Measurements from ENCODE around the gene MTMR2.
"Not testable (repeated sequence)": the region's sequence is repeated elsewhere in the genome, so short reads cannot be mapped to it uniquely, and the experiment has no call there.

Gene MTMR2

DNA sequence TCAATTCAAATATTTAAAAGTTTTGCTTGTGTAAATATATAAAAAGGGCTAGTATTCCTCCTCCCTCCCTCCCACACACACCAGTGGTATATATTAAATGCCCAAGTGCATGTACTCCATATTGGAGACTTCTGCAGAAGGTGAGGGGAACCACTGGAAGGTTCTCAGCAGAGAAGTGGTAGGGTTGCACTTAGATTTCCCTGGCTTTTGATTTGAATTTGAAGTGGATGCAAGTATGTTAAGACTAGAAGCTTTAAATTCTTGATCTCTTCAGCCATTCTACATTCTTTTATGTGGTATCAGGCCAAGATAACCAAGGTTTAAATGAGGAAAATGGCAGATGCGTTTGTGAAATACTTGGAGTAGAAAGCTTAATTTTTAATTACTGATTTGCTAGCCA lies 90.5 kb downstream of the MTMR2 start:
- Histone ChIP-seq H3K9ac (ENCODE audit: low read depth in 1 of 2, low read length in 2 of 2) (no peak overlapping the region), H3K9me3 (ENCODE audit: control insufficient read depth in 2 of 2, low read length in 2 of 2) (no peaks in the 10 kb centered on the region), H3K4me1 (ENCODE audit: control insufficient read depth in 2 of 2, insufficient read depth in 2 of 2, low read length in 2 of 2) (no peaks in the 10 kb centered on the region), H3K27me3 (ENCODE audit: control insufficient read depth in 2 of 2, insufficient read depth in 2 of 2, low read length in 2 of 2) (no peaks in the 10 kb centered on the region), H3K27ac (ENCODE audit: low read depth in 2 of 2, low read length in 2 of 2) (no peak overlapping the region), H3K4me3 (ENCODE audit: low read length in 2 of 2) (no peak overlapping the region), H3K36me3 (ENCODE audit: control insufficient read depth in 2 of 2, insufficient read depth in 2 of 2, low read length in 2 of 2) (peaks cover 18 to 44% of the 10 kb centered on the region in 2 donors)

DNA sequence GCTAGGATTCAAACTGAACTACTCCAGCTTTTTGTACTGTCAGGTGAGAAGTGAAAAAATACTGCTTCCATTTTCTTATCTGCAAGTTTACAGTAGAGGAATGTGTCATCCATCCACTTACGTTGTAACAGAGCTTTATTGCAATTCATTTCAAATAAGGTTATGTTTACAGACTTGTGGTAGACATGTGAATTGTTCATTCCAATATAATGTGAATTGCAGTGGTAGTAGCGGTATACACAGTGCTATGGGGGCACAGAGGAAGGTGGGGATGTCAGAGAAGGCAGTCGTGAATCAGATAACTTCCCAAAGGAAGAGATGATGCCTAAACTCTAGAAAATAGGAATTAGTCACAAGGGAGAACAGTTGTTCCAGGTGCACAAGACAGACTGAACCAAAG lies 91.1 kb downstream of the MTMR2 start:
- Histone ChIP-seq H3K36me3 (ENCODE audit: control insufficient read depth in 2 of 2, insufficient read depth in 2 of 2, low read length in 2 of 2) (peaks cover 18 to 44% of the 10 kb centered on the region in 2 donors), H3K4me3 (ENCODE audit: low read length in 2 of 2) (no peak overlapping the region), H3K9ac (ENCODE audit: low read depth in 1 of 2, low read length in 2 of 2) (no peak overlapping the region), H3K4me1 (ENCODE audit: control insufficient read depth in 2 of 2, insufficient read depth in 2 of 2, low read length in 2 of 2) (no peaks in the 10 kb centered on the region), H3K27me3 (ENCODE audit: control insufficient read depth in 2 of 2, insufficient read depth in 2 of 2, low read length in 2 of 2) (no peaks in the 10 kb centered on the region), H3K27ac (ENCODE audit: low read depth in 2 of 2, low read length in 2 of 2) (no peak overlapping the region), H3K9me3 (ENCODE audit: control insufficient read depth in 2 of 2, low read length in 2 of 2) (no peaks in the 10 kb centered on the region)

- Histone ChIP-seq H3K4me1 (ENCODE audit: control insufficient read depth in 2 of 2, insufficient read depth in 2 of 2, low read length in 2 of 2) (no peaks in the 10 kb centered on the region), H3K27me3 (ENCODE audit: control insufficient read depth in 2 of 2, insufficient read depth in 2 of 2, low read length in 2 of 2) (no peaks in the 10 kb centered on the region), H3K4me3 (ENCODE audit: low read length in 2 of 2) (no peak overlapping the region), H3K9ac (ENCODE audit: low read depth in 1 of 2, low read length in 2 of 2) (no peak overlapping the region), H3K27ac (ENCODE audit: low read depth in 2 of 2, low read length in 2 of 2) (no peak overlapping the region), H3K36me3 (ENCODE audit: control insufficient read depth in 2 of 2, insufficient read depth in 2 of 2, low read length in 2 of 2) (peaks cover 24 to 44% of the 10 kb centered on the region in 2 donors), H3K9me3 (ENCODE audit: control insufficient read depth in 2 of 2, low read length in 2 of 2) (no peaks in the 10 kb centered on the region)
Measured at GRCh38 chr11:95831198-95831883, 92.6 kb downstream of the MTMR2 start.

- Histone ChIP-seq H3K4me1 (ENCODE audit: control insufficient read depth in 2 of 2, insufficient read depth in 2 of 2, low read length in 2 of 2) (no peaks in the 10 kb centered on the region), H3K4me3 (ENCODE audit: low read length in 2 of 2) (no peak overlapping the region), H3K36me3 (ENCODE audit: control insufficient read depth in 2 of 2, insufficient read depth in 2 of 2, low read length in 2 of 2) (peaks cover 24 to 32% of the 10 kb centered on the region in 2 donors), H3K9me3 (ENCODE audit: control insufficient read depth in 2 of 2, low read length in 2 of 2) (no peaks in the 10 kb centered on the region), H3K27me3 (ENCODE audit: control insufficient read depth in 2 of 2, insufficient read depth in 2 of 2, low read length in 2 of 2) (no peaks in the 10 kb centered on the region), H3K9ac (ENCODE audit: low read depth in 1 of 2, low read length in 2 of 2) (no peak overlapping the region), H3K27ac (ENCODE audit: low read depth in 2 of 2, low read length in 2 of 2) (no peak overlapping the region)
Measured at GRCh38 chr11:95829580-95830259, 94.2 kb downstream of the MTMR2 start.

GRCh38 chr11:95827696-95828095 lies 96.2 kb downstream of the MTMR2 start:
- H3K9me3 ChIP-seq (ENCODE audit: control insufficient read depth in 2 of 2, low read length in 2 of 2), result no peaks in the 10 kb centered on the region
- no peaks in the 10 kb centered on the region for H3K4me1 ChIP-seq (ENCODE audit: control insufficient read depth in 2 of 2, insufficient read depth in 2 of 2, low read length in 2 of 2)
- H3K4me3 ChIP-seq (ENCODE audit: low read length in 2 of 2), result no peak overlapping the region
- no peak overlapping the region for H3K27ac ChIP-seq (ENCODE audit: low read depth in 2 of 2, low read length in 2 of 2)
- peaks cover 25 to 26% of the 10 kb centered on the region in 2 donors for H3K36me3 ChIP-seq (ENCODE audit: control insufficient read depth in 2 of 2, insufficient read depth in 2 of 2, low read length in 2 of 2)
- no peaks in the 10 kb centered on the region for H3K27me3 ChIP-seq (ENCODE audit: control insufficient read depth in 2 of 2, insufficient read depth in 2 of 2, low read length in 2 of 2)
- no peak overlapping the region for H3K9ac ChIP-seq (ENCODE audit: low read depth in 1 of 2, low read length in 2 of 2)

DNA sequence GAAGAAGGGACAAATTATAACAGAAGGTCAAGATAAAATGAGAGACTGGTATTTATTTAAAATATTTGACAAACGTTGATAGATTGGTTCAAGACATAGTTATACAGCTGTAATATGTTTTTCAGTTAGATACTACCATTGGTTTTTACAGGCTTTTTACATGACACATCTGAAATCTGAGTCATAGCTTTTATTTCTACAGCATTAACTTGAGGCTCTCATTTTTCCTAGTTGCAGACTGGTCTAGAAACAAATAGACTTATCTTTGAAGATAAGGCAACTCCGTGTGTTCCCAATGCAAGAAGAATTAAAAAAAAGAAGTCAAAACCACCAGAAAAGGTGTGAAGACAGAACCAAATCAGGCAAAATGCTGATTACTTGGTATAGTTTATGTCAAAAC lies 102.3 kb downstream of the MTMR2 start:
- H3K27me3 ChIP-seq (ENCODE audit: control insufficient read depth in 2 of 2, insufficient read depth in 2 of 2, low read length in 2 of 2), result no peaks in the 10 kb centered on the region
- no peak overlapping the region for H3K27ac ChIP-seq (ENCODE audit: low read depth in 2 of 2, low read length in 2 of 2)
- no peak overlapping the region for H3K4me3 ChIP-seq (ENCODE audit: low read length in 2 of 2)
- no peak overlapping the region for H3K9ac ChIP-seq (ENCODE audit: low read depth in 1 of 2, low read length in 2 of 2)
- H3K4me1 ChIP-seq (ENCODE audit: control insufficient read depth in 2 of 2, insufficient read depth in 2 of 2, low read length in 2 of 2), result no peaks in the 10 kb centered on the region
- H3K36me3 ChIP-seq (ENCODE audit: control insufficient read depth in 2 of 2, insufficient read depth in 2 of 2, low read length in 2 of 2), result peaks cover 16 to 17% of the 10 kb centered on the region in 2 donors
- no peaks in the 10 kb centered on the region for H3K9me3 ChIP-seq (ENCODE audit: control insufficient read depth in 2 of 2, low read length in 2 of 2)

GRCh38 chr11:95816037-95816436 lies 107.9 kb downstream of the MTMR2 start:
- H3K9me3 ChIP-seq (ENCODE audit: control insufficient read depth in 2 of 2, low read length in 2 of 2), result no peaks in the 10 kb centered on the region
- no peak overlapping the region for H3K4me3 ChIP-seq (ENCODE audit: low read length in 2 of 2)
- no peak overlapping the region for H3K27ac ChIP-seq (ENCODE audit: low read depth in 2 of 2, low read length in 2 of 2)
- peaks cover 13 to 14% of the 10 kb centered on the region in 2 donors for H3K36me3 ChIP-seq (ENCODE audit: control insufficient read depth in 2 of 2, insufficient read depth in 2 of 2, low read length in 2 of 2)
- H3K4me1 ChIP-seq (ENCODE audit: control insufficient read depth in 2 of 2, insufficient read depth in 2 of 2, low read length in 2 of 2), result no peaks in the 10 kb centered on the region
- H3K27me3 ChIP-seq (ENCODE audit: control insufficient read depth in 2 of 2, insufficient read depth in 2 of 2, low read length in 2 of 2), result no peaks in the 10 kb centered on the region
- no peak overlapping the region for H3K9ac ChIP-seq (ENCODE audit: low read depth in 1 of 2, low read length in 2 of 2)

DNA sequence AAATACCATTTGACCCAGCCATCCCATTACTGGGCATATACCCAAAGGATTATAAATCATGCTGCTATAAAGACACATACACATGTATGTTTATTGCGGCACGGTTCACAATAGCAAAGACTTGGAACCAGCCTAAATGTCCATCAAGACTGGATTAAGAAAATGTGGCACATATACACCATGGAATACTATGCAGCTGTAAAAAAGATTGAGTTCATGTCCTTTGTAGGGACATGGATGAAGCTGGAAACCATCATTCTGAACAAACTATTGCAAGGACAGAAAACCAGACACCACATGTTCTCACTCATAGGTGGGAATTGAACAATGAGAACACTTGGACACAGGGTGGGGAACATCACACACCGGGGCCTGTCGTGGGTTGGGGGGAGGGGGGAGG lies 112.9 kb downstream of the MTMR2 start:
- H3K27me3 ChIP-seq (ENCODE audit: control insufficient read depth in 2 of 2, insufficient read depth in 2 of 2, low read length in 2 of 2); H3K4me3 ChIP-seq (ENCODE audit: low read length in 2 of 2); H3K4me1 ChIP-seq (ENCODE audit: control insufficient read depth in 2 of 2, insufficient read depth in 2 of 2, low read length in 2 of 2); H3K36me3 ChIP-seq (ENCODE audit: control insufficient read depth in 2 of 2, insufficient read depth in 2 of 2, low read length in 2 of 2); H3K9ac ChIP-seq (ENCODE audit: low read depth in 1 of 2, low read length in 2 of 2); H3K9me3 ChIP-seq (ENCODE audit: control insufficient read depth in 2 of 2, low read length in 2 of 2); H3K27ac ChIP-seq (ENCODE audit: low read depth in 2 of 2, low read length in 2 of 2): not testable (repeated sequence)

DNA sequence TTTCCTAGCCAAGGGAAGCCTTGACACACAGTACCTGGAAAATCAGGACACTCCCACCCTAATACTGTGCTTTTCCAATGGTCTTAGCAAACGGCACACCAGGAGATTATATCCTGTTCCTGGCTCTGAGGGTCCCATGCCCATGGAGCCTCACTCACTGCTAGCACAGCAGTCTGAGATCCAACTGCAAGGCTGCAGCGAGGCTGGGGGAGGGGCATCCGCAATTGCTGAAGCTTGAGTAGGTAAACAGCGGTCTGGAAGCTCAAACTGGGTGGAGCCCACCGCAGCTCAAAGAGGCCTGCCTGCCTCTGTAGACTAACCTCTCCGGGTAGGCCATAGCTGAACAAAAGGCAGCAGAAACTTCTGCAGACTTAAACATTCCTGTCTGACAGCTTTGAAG lies 117.4 kb downstream of the MTMR2 start:
- H3K4me1 ChIP-seq (ENCODE audit: control insufficient read depth in 2 of 2, insufficient read depth in 2 of 2, low read length in 2 of 2); H3K9ac ChIP-seq (ENCODE audit: low read depth in 1 of 2, low read length in 2 of 2); H3K27ac ChIP-seq (ENCODE audit: low read depth in 2 of 2, low read length in 2 of 2); H3K27me3 ChIP-seq (ENCODE audit: control insufficient read depth in 2 of 2, insufficient read depth in 2 of 2, low read length in 2 of 2); H3K4me3 ChIP-seq (ENCODE audit: low read length in 2 of 2); H3K9me3 ChIP-seq (ENCODE audit: control insufficient read depth in 2 of 2, low read length in 2 of 2): not testable (repeated sequence)
- H3K36me3 ChIP-seq (ENCODE audit: control insufficient read depth in 2 of 2, insufficient read depth in 2 of 2, low read length in 2 of 2), result peaks cover 0 to 11% of the 10 kb centered on the region in 2 donors

DNA sequence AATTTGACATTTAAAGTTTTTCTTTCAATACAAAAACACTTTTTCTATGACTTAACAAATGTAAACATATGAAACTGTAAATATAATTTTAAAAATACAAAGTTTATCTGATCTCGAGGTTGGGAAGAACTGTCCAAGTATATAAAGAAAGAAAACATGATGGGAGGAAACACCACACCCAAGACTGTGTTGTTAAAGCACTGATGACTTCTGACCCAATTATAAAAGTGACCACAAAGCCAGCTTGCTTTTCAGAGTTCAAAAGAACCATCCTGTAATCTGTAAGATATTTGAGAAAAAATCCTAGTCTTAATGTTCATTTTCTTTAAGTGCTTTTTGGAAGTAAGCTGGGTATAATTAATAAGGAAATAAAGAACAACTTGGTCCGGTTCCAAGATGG lies 118.0 kb downstream of the MTMR2 start:
- Histone ChIP-seq H3K4me3 (ENCODE audit: low read length in 2 of 2) (no peak overlapping the region), H3K9me3 (ENCODE audit: control insufficient read depth in 2 of 2, low read length in 2 of 2) (no peaks in the 10 kb centered on the region), H3K4me1 (ENCODE audit: control insufficient read depth in 2 of 2, insufficient read depth in 2 of 2, low read length in 2 of 2) (no peaks in the 10 kb centered on the region), H3K9ac (ENCODE audit: low read depth in 1 of 2, low read length in 2 of 2) (no peak overlapping the region), H3K27me3 (ENCODE audit: control insufficient read depth in 2 of 2, insufficient read depth in 2 of 2, low read length in 2 of 2) (no peaks in the 10 kb centered on the region), H3K36me3 (ENCODE audit: control insufficient read depth in 2 of 2, insufficient read depth in 2 of 2, low read length in 2 of 2) (peaks cover 3 to 11% of the 10 kb centered on the region in 2 donors), H3K27ac (ENCODE audit: low read depth in 2 of 2, low read length in 2 of 2) (no peak overlapping the region)

All from mucosa of rectum (tissue), 2 donors.